Suprapubic skin (tissue), 3 donors: ENCODE data around the gene TBXAS1.

Source experiments
- POLR2AphosphoS5 ChIP-seq, 3 donors: sonication (generic); formaldehyde crosslinking; IDR thresholded peaks; one replicate each; pipeline ENCODE4 v1.6.1; 2017; ENCODE audit warnings: antibody characterized with exemption in 3 of 3
- TF ChIP-seq, protein P1 (sequence below), 2 donors: fragments of 200-600 bp in 1 of 2; fragments of 450-650 bp in 1 of 2; sonication (generic) in 1 of 2; IDR thresholded peaks; one replicate each; pipeline ENCODE4 v1.5.1; 2016 to 2019; ENCODE audit warnings: antibody characterized with exemption in 2 of 2, mild to moderate bottlenecking in 1 of 2, moderate library complexity in 1 of 2

DNA sequence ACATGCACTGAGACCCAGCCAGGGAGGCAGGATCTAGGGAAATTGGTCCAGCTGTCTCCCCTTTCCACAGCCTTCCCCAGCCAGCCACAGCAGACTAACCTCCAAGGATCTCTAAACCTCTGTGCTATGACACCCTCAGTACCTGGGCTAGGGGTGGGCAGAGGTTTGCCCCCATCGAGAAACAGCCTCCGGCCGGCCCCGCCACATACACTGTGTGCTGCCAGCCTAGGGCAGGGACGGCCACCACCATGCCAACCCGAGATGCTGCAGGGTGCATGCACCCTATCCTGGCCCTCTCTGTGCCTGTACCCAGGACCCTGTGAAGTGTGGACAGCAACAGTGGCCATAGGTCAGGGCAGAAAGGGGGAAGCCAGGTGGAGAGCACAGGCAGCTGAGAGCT is 175.6 kb downstream of the TBXAS1 start:
- TF ChIP-seq, protein P1, sequence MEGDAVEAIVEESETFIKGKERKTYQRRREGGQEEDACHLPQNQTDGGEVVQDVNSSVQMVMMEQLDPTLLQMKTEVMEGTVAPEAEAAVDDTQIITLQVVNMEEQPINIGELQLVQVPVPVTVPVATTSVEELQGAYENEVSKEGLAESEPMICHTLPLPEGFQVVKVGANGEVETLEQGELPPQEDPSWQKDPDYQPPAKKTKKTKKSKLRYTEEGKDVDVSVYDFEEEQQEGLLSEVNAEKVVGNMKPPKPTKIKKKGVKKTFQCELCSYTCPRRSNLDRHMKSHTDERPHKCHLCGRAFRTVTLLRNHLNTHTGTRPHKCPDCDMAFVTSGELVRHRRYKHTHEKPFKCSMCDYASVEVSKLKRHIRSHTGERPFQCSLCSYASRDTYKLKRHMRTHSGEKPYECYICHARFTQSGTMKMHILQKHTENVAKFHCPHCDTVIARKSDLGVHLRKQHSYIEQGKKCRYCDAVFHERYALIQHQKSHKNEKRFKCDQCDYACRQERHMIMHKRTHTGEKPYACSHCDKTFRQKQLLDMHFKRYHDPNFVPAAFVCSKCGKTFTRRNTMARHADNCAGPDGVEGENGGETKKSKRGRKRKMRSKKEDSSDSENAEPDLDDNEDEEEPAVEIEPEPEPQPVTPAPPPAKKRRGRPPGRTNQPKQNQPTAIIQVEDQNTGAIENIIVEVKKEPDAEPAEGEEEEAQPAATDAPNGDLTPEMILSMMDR (IDR thresholded peaks at IDR 0.05): no peak
- TF ChIP-seq POLR2AphosphoS5 (IDR thresholded peaks at IDR 0.05): no peak
